CD4-positive, alpha-beta T cell treated with Interleukin-1 beta for 1 hour (primary cell): ENCODE data around the gene TRRAP.

Source experiments
- DNase-seq, 2 donors: peaks; one replicate each; pipeline ENCODE4 v3.0.0-alpha.2; 2020 to 2022

TRRAP gene

GRCh38 chr7:98993024-98993897 is 114.9 kb downstream of the TRRAP start:
- no peak for DNase-seq

GRCh38 chr7:98994046-98994944 is 116.0 kb downstream of the TRRAP start:
- no peak for DNase-seq

GRCh38 chr7:98995111-98995510 is 116.8 kb downstream of the TRRAP start:
- DNase-seq, result no peak

GRCh38 chr7:98995523-98996149 is 117.3 kb downstream of the TRRAP start:
- DNase-seq, result no peak

GRCh38 chr7:98996150-98996552 is 117.8 kb downstream of the TRRAP start:
- DNase-seq, result no peak

- no peak for DNase-seq
Measured at GRCh38 chr7:98997846-98998245, 119.5 kb downstream of the TRRAP start.

- no peak for DNase-seq
Measured at GRCh38 chr7:98998821-98999725, 120.7 kb downstream of the TRRAP start.

GRCh38 chr7:99000196-99000903 is 122.0 kb downstream of the TRRAP start:
- DNase-seq, result no peak

- DNase-seq, result no peak
Measured at GRCh38 chr7:99000904-99001465, 122.7 kb downstream of the TRRAP start.

- no peak for DNase-seq
Measured at GRCh38 chr7:99001482-99002147, 123.3 kb downstream of the TRRAP start.

GRCh38 chr7:99002148-99002826 is 124.0 kb downstream of the TRRAP start:
- no peak for DNase-seq

- DNase-seq, result no peak
Measured at GRCh38 chr7:99002827-99003212, 124.5 kb downstream of the TRRAP start.

- no peak for DNase-seq
Measured at GRCh38 chr7:99003419-99003818, 125.1 kb downstream of the TRRAP start.

- DNase-seq, result no peak
Measured at GRCh38 chr7:99004216-99004615, 125.9 kb downstream of the TRRAP start.

- DNase-seq, result no peak
Measured at GRCh38 chr7:99004781-99005500, 126.6 kb downstream of the TRRAP start.

GRCh38 chr7:99005776-99006175 is 127.4 kb downstream of the TRRAP start:
- DNase-seq, result no peak

- DNase-seq, result no peak
Measured at GRCh38 chr7:99006739-99007424, 128.6 kb downstream of the TRRAP start.

GRCh38 chr7:99008181-99008631 is 129.9 kb downstream of the TRRAP start:
- no peak for DNase-seq
